Frontal cortex (tissue), 4 donors: ENCODE results near the gene OR2AT4. TPM values are rescaled to one million over a fixed set of nuclear protein-coding genes. Genes with fewer than 3 reads are reported as not detected.
"Not testable (repeated sequence)": the region's sequence is repeated elsewhere in the genome, so short reads cannot be mapped to it uniquely, and the experiment has no call there.

Experiments
- DNase-seq, 2 donors: peaks; one replicate each; pipeline ENCODE4 v3.0.0; 2012; ENCODE audit warnings: low spot score in 2 of 2
- FAIRE-seq: peaks from 2 replicates; lab custom pipeline; 2012; peaks lifted over from hg19 to GRCh38; lab: Jason Lieb, UNC
- total RNA-seq: library from RNA; depleted of rRNA; stranded (reverse); fragments of >200 nt; gene quantifications from one replicate; pipeline ENCODE4 v1.2.3, GENCODE V29; 2014
- donor health status: control.
- donor health status: control.
- donor health status: control.

Gene OR2AT4
- total RNA-seq, 1 donor from 2014 or later, result not detected

- DNase-seq (no peak), FAIRE-seq (no peak)
These were observed 24.1 kb downstream of the OR2AT4 start for GRCh38 chr11:75072582-75072981.

- DNase-seq, result no peak
- no peak for FAIRE-seq
These were observed 27.2 kb downstream of the OR2AT4 start for GRCh38 chr11:75069473-75069872.

- FAIRE-seq (peak; percentile 85), DNase-seq (no peak)
These were observed 27.7 kb downstream of the OR2AT4 start for GRCh38 chr11:75068993-75069392.

GRCh38 chr11:75068559-75068958 lies 28.1 kb downstream of the OR2AT4 start:
- FAIRE-seq, result no peak
- DNase-seq, result no peak

GRCh38 chr11:75066061-75066460 lies 30.6 kb downstream of the OR2AT4 start:
- FAIRE-seq, result no peak
- DNase-seq, result no peak

- no peak for DNase-seq
- FAIRE-seq, result no peak
These were observed 32.8 kb downstream of the OR2AT4 start for GRCh38 chr11:75063741-75064314.

GRCh38 chr11:75059299-75059698 lies 37.4 kb downstream of the OR2AT4 start:
- DNase-seq, result no peak
- FAIRE-seq, result no peak

GRCh38 chr11:75056814-75057213 lies 39.9 kb downstream of the OR2AT4 start:
- no peak for FAIRE-seq

GRCh38 chr11:75055511-75055910 lies 41.2 kb downstream of the OR2AT4 start:
- DNase-seq (no peak), FAIRE-seq (no peak)

More at GRCh38 chr11:75056814-75057213, 39.9 kb downstream of the OR2AT4 start:
- DNase-seq, result no peak

- DNase-seq (no peak), FAIRE-seq (no peak)
These were observed 44.2 kb downstream of the OR2AT4 start for GRCh38 chr11:75052457-75052856.

GRCh38 chr11:75051043-75051442 lies 45.6 kb downstream of the OR2AT4 start:
- DNase-seq (no peak), FAIRE-seq (no peak)

- DNase-seq (no peak), FAIRE-seq (no peak)
These were observed 46.2 kb downstream of the OR2AT4 start for GRCh38 chr11:75050516-75050915.

GRCh38 chr11:75049501-75050266 lies 47.0 kb downstream of the OR2AT4 start:
- not testable (repeated sequence) for DNase-seq, FAIRE-seq

- DNase-seq, result no peak
- no peak for FAIRE-seq
These were observed 49.5 kb downstream of the OR2AT4 start for GRCh38 chr11:75047191-75047590.

- not testable (repeated sequence) for FAIRE-seq, DNase-seq
These were observed 50.0 kb downstream of the OR2AT4 start for GRCh38 chr11:75046668-75047067.

- not testable (repeated sequence) for DNase-seq, FAIRE-seq
These were observed 52.1 kb downstream of the OR2AT4 start for GRCh38 chr11:75044381-75045170.

GRCh38 chr11:75041821-75042220 lies 54.9 kb downstream of the OR2AT4 start:
- FAIRE-seq, DNase-seq: not testable (repeated sequence)

- no peak for DNase-seq
- no peak for FAIRE-seq
These were observed 55.4 kb downstream of the OR2AT4 start for GRCh38 chr11:75041263-75041662.

GRCh38 chr11:75040167-75040770 lies 56.4 kb downstream of the OR2AT4 start:
- no peak for FAIRE-seq

GRCh38 chr11:75035911-75036565 lies 60.6 kb downstream of the OR2AT4 start:
- FAIRE-seq (no peak), DNase-seq (no peak)

More at GRCh38 chr11:75040167-75040770, 56.4 kb downstream of the OR2AT4 start:
- no peak for DNase-seq
